ENCODE results near the gene DCBLD2.

DCBLD2 gene

GRCh38 chr3:98829246-98829832 is 72.2 kb downstream of the DCBLD2 start:
- DNase-seq (ENCODE audit: low spot score): no peak

GRCh38 chr3:98827221-98827920 is 74.1 kb downstream of the DCBLD2 start:
- DNase-seq (ENCODE audit: low spot score): no peak

- no peak for DNase-seq (ENCODE audit: low spot score)
Measured at GRCh38 chr3:98826126-98826525, 75.4 kb downstream of the DCBLD2 start.

- DNase-seq (ENCODE audit: low spot score): no peak
Measured at GRCh38 chr3:98824256-98824655, 77.2 kb downstream of the DCBLD2 start.

- no peak for DNase-seq (ENCODE audit: low spot score)
Measured at GRCh38 chr3:98823791-98824190, 77.7 kb downstream of the DCBLD2 start.

GRCh38 chr3:98821063-98821462 is 80.4 kb downstream of the DCBLD2 start:
- DNase-seq (ENCODE audit: low spot score): no peak

- DNase-seq (ENCODE audit: low spot score): peak; percentile 36
Measured at GRCh38 chr3:98817547-98818041, 83.9 kb downstream of the DCBLD2 start.

- peak; percentile 33 for DNase-seq (ENCODE audit: low spot score)
Measured at GRCh38 chr3:98814817-98815420, 86.6 kb downstream of the DCBLD2 start.

GRCh38 chr3:98812851-98813374 is 88.6 kb downstream of the DCBLD2 start:
- DNase-seq (ENCODE audit: low spot score): peak; percentile 11

GRCh38 chr3:98811048-98811447 is 90.4 kb downstream of the DCBLD2 start:
- no peak for DNase-seq (ENCODE audit: low spot score)

- no peak for DNase-seq (ENCODE audit: low spot score)
Measured at GRCh38 chr3:98809557-98809956, 91.9 kb downstream of the DCBLD2 start.

GRCh38 chr3:98808071-98808470 is 93.4 kb downstream of the DCBLD2 start:
- no peak for DNase-seq (ENCODE audit: low spot score)

- no peak for DNase-seq (ENCODE audit: low spot score)
Measured at GRCh38 chr3:98807561-98807960, 93.9 kb downstream of the DCBLD2 start.

- DNase-seq (ENCODE audit: low spot score): no peak
Measured at GRCh38 chr3:98807011-98807410, 94.5 kb downstream of the DCBLD2 start.

GRCh38 chr3:98806521-98806920 is 95.0 kb downstream of the DCBLD2 start:
- DNase-seq (ENCODE audit: low spot score): no peak

- no peak for DNase-seq (ENCODE audit: low spot score)
Measured at GRCh38 chr3:98805571-98805970, 95.9 kb downstream of the DCBLD2 start.

GRCh38 chr3:98801043-98801747 is 100.3 kb downstream of the DCBLD2 start:
- DNase-seq (ENCODE audit: low spot score): no peak

GRCh38 chr3:98800401-98800800 is 101.1 kb downstream of the DCBLD2 start:
- DNase-seq (ENCODE audit: low spot score): no peak

- DNase-seq (ENCODE audit: low spot score): no peak
Measured at GRCh38 chr3:98799479-98799878, 102.0 kb downstream of the DCBLD2 start.

- no peak for DNase-seq (ENCODE audit: low spot score)
Measured at GRCh38 chr3:98798820-98799219, 102.7 kb downstream of the DCBLD2 start.

GRCh38 chr3:98797905-98798304 is 103.6 kb downstream of the DCBLD2 start:
- DNase-seq (ENCODE audit: low spot score): no peak

GRCh38 chr3:98796334-98796733 is 105.2 kb downstream of the DCBLD2 start:
- DNase-seq (ENCODE audit: low spot score): no peak

Measured in AG08396 (cell line).